Activated naive CD8-positive, alpha-beta T cell treated with anti-CD3 and anti-CD28 coated beads, Interleukin-2, amount 50 U/mL, for 16 hours (primary cell): ENCODE data around the gene SLC5A4.

Experiments
- DNase-seq: peaks from one replicate; pipeline ENCODE4 v3.0.0-alpha.2; 2020; ENCODE audit warnings: low read depth, low spot score

Gene SLC5A4

DNA sequence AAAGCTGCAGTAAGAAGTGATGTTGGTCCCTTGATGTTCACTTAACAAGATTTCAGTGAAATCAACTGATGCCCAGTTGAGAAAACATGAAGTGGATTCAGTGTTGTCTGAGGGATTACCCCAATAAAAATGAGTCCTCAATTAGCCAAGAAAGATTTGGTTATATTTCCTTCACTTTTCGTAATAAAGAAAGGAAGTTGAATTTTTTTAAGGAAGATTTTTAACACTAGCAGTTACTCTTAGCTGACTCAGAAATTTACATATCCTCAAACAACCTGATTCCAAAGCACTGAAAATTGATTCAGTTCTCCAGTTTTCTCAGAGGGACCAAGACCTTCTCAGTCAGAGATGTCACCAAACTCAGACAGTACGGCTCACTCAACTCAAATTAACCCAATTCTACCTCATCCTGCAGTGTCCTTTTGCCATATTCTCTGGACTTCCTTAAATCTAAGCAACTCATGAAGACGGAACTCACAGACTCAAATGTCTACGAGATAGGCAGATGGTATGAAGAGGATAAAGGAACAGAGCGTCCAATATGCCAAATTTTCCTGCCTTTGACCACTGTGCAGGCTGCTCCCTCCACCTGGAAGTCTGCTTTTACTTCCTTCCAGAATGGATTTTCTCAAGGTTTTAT lies 22.8 kb downstream of the SLC5A4 start:
- no peak for DNase-seq

DNA sequence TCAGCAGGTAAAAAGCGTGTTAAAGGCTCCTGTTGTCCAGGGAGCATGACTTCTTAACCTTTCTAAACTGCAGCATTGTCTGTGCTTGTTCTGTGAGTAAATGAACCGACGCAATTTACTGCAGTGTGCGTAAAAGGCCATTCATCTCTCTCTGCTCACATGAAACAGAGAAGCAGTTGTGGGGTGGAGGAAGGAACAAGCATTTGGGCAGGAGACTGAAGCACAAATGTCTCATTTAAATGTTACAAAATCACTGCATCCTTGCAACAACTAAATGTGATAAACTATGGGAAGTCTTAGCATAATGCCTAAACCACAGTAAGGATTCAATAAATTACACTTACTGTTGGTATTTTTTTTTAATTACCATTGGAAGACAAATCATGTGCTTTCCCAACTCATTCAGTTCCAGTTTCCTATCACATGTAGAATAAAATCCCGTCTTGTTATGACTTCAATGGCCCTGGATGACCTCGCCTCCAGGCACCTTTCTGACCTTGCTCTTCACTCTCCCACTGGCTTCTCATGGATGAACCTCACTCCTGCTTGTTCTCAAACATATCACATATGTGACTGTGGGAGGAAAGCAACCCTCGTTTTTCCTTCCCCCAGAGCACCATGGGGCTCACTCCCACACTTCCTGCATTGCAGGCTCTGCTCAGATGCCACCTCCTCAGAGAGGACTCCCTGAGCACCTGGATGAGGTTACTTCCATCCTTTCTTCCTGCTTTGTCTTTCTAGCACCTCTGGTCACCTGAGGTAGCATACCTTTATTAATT lies 28.6 kb downstream of the SLC5A4 start:
- no peak for DNase-seq

DNA sequence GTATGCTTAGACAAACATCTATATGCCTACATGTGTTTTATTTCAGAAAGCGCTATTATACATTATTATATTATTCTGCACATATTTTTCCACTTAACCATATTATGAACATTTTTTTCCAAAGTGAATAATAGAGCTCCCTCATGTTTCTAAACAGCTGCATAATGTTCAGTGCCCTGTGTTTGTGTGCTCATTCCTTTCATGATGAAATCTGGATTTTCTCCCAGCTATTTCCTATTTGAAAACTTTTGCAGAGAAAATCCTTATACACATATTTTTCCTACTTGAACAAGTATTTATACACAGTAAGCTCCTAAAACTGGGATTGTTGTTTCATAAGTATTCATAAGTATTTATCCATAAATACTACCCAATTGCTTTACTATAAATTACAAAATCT lies 32.2 kb downstream of the SLC5A4 start:
- DNase-seq, result no peak

DNA sequence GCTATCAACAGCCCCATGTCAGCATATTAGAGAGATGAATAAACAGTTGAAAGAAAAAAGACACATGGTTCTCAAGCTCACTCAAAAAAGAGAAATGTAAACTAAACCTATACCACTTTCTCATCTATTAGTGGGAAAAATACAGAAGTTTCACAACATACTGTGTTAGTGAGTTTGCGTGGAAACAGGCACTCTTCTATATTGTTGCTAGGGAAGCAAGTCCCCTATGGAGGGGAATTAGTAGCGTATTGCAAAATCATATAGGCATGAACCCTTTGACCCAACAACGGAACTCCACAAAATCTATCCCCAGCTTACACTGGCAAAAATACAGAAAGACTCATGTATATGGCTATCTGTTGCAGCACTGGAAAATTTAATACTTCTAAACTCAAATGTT lies 36.1 kb downstream of the SLC5A4 start:
- DNase-seq, result no peak

DNA sequence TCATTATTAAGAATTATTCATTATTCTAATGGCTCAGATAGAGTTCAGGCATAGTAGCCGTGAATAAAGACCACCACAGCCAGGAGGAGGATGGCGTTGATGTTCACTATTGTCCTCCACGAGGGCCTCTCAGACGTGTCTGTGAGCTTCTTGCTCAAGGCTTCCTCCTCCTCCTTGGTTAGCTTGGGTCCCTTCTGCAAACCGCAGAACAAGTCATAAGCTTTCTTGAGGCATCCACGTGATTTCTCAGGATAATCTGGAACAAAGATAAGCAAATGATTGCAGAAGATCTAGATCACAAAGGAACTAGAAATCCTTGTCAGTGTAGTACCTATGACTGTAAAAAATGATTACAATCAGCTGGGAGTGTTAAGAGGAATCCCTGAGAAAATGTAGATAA lies 36.7 kb downstream of the SLC5A4 start:
- no peak for DNase-seq

DNA sequence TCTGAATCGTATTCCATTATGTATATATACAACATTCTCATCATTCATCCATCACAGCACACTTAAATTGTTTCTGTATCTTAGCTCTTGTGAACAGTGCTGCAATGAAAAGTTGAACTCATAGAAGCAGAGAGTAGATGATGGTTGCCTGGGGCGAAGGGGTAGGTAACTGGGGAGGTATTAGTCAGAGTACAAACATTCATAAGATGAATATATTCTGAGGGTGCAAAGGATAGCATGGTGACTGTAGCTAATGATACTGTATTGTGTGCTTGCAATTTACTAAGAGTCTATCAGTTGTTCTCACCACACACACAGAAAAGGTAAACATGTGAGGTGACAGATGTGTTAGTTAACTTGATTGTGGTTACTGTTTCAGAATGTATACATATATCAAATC lies 37.7 kb downstream of the SLC5A4 start:
- DNase-seq, result no peak

DNA sequence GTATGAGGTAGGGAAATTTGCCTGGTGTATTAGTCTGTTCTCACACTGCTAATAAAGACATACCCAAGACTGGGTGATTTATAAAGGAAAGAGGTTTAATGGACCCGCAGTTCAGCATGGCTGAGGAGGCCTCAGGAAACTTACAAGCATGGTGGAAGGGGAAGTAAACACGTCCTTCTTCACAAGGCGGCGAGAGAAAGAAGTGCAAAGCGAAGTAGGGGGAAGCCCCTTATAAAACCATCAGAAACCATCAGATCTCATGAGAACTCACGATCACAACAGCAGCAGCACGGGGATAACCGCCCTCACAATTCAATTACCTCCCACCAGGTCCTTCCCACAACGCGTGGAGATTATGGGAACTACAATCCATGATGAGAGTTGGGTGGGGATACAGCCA lies 38.2 kb downstream of the SLC5A4 start:
- no peak for DNase-seq

DNA sequence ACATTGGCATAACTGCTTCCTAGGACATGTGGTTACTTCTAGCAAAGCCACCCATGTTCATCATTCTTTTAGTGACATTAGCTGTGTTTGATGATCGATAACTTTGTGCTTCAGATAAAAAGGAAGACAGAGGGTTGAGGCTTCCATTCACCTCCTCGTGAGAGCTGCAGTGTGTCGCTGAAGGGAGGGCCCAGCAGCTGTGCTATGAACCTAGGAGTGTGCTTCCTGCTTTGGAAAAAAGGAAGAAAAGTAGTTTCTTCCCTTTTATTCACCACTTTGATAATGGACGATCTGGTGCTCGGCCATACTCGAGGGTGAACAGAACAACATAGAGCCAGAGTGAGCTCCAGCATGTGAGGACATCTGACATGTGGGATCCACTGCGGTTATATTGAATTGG lies 44.1 kb downstream of the SLC5A4 start:
- DNase-seq, result no peak

DNA sequence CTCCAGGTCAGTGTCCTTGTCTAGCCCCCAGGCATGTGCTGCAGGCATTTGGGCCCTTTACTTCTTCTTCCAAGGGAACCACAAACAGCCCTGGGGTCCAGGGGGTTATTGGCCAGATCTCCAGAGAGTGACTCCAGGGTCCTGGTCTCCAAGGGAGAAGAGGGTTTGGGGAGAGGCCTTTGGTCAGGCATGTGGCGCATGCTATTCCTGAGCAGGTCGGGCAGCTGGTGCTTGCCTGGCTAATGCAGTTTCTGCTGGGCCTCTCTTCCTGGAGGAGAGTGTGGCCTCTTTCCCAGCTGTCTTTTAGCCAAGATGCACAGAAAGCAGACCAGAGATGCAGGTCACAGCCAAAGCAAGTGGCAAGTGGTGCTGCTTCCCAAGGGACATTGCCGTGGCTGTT lies 46.5 kb downstream of the SLC5A4 start:
- DNase-seq, result no peak

DNA sequence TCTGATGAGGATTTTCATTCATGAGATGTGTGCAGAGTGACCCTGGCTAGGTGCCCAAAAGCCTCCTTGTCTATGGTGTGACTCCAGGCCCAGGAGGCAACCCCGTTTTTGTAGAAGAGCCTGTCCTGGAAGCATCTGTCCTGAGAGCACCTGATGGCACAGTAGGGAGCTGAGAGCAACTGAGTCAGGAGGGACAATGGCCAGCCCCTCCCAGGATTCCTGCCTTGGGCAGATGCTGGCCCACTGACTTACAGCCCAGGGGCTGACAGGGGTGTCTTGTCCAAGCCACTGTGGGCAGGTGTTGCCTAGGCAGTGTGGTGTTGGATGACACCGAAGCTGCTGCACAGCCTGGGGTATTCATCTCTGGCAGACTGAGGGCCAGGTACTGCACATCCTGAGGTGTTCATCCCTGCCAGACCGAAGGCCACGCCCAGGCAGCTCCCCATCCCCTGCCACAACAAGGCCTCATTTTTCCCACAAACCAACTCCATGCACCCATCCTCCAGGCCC lies 47.1 kb downstream of the SLC5A4 start:
- no peak for DNase-seq

DNA sequence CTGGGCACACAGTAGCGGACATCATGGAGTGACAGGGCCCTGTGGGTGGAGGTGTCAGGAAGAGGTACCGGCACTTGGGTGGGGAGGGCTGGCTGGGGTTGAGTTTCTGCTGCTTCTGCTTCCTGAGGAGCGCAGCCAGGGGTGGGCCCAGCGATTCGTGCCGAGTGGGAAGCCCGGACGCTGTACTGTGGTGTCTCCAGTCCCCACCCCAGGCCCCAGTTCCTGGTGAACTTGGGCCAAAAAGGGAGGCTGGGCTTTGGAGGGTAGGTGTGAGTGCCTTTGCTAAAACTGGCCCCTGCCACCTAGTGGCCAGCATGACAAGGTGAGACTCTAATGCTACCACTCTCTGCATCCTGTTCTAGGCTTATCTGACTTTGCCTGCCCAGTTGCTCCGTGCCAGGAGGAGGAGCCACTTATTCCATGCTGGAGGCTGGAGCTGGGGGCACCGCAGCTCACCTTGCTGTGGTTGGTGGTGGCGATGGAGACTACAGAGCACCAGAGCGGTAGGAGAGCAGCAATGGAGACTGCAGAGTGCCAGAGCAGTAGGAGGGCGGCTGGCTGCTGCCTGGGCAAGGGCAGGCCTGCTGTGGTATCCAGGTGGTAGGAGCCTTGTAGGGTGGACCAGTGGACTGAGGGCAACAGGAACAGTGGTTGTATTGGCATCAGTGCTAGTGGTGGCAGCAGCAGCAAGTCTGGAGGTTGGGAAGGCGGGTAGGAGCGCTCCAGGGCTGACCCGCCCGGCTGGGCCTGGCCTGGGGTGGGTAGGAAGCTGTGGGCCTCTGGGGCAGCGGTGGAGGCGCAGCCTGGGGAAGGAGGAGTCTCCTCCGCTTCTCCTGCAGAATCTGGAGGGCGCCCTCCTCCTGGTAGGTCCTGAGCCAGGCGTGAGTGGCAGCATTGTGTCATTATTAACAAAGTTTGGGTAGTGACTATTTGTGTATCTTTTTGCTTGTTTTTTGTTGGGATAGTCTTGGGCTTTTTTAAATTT lies 48.1 kb downstream of the SLC5A4 start:
- DNase-seq, result no peak

DNA sequence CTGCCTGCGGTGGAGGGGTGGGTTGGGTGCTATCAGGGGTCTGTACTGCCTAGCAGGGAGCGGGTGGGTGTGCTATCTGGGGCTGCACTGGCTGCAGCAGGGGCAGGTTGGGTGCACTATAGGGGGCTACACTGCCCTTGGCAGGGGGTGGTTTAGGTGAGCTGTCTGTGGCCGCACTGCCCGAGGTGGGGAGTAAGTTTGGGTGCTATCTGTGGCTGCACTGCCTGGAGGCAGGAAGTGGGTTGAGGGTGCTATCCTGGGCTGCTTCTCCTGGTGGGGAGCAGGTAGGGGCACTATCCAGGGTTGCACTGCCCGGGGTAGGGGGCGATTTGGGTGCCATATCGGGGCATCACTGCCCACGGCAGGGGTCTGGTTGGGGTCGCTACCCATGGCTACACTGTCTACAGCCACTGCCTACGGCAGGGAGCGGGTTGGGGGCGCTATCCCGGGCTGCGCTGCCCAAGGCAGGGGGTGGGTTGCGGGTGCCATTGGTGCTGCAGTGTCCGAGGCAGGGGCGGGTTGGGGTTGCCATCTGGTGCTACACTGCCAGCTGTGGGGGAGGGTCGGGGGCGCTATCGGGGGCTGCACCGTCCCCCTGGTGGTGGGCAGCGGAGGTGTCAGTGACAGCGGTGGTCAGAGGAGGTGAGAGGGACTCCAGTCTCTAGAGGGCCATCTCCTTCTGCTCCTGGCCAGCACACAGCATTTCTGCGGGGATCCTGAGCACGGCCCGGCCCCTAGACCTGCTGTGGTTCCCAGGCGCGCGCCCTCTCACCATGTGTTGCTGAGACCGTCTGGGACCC lies 49.0 kb downstream of the SLC5A4 start:
- no peak for DNase-seq

DNA sequence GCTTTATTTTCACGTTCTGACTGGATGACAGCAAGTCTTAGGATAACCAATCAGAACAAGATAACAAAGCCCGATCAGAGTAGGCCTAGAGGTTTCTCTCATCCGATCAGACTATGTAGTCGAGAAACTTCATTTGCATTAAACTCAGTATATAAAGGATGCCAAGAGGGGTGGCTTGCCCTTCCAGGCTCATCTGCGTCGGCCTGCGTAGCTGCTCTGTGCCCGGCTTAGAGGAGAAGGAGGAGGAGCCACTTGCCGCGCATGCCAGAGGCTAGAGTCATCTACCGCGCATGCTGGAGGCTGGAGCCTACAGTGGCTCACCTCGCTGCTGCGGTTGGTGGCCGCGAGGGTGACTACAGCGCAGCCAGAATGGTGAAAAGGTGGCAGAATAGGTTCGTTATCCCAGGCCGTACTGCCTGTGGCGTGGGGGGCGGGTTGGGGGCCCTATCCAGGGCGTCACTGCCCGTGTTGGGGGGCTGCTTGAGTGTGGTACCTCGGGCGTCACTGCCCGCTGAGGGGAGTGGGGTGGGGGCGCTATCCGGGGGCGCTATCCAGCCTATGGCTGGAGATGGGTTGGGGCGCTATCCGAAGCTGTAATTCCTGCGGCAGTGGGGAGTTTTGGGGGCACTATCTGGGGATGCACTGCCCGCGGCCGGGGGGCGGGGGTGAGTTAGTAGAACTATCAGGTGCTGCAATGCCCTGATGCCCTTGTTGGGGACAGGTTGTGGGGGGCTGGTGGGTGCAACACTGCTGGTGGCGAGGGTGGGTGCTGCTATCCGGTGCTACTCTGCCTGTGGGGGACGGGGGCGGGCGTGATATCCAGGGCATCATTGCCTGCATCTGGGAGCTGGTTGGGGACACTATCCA lies 50.1 kb downstream of the SLC5A4 start, which contains the start of gene RFPL2:
Gene RFPL2, minus strand, starts transcription at position 218 of the 867 bp plus-strand sequence. CDS start 2,622 bp downstream, outside the sequence.
- no peak for DNase-seq

DNA sequence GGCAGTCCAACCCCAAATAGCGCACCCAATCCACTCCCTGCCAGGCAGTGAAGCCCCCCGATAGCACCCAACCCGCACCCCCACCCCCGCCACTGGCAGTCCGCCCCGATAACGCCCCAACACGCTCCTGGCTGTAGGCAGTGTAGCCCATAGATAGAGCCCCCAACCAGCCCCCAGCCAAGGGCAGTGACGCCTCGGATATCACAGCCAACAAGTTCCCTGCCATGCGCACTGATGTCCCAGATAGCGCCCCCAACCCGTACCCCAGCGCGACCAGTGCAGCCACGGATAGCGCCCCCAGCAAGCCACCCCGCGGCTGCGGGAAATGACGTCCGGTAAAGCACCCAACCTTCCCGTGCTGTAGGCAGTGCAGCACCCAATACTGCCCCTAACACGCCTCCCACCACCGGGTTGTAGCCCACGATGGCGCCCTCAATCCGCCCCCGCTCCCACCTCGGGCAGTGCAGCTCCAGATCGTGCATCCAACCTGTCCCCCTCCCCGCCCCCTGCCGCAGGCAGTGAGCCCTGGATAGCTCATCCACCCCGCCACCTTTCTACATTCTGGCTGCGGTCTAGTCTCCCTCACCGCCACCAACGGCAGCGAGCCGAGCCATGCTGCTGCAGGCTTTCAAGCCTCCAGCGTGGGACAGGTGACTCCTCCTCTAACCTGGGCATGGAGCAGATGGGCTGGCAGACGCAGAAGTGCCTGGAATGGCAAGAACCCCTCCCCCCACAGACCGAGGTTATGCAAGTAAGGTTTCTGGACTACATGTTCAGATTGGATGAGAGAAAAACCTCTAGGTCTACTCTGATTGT lies 50.9 kb downstream of the SLC5A4 start:
- no peak for DNase-seq

DNA sequence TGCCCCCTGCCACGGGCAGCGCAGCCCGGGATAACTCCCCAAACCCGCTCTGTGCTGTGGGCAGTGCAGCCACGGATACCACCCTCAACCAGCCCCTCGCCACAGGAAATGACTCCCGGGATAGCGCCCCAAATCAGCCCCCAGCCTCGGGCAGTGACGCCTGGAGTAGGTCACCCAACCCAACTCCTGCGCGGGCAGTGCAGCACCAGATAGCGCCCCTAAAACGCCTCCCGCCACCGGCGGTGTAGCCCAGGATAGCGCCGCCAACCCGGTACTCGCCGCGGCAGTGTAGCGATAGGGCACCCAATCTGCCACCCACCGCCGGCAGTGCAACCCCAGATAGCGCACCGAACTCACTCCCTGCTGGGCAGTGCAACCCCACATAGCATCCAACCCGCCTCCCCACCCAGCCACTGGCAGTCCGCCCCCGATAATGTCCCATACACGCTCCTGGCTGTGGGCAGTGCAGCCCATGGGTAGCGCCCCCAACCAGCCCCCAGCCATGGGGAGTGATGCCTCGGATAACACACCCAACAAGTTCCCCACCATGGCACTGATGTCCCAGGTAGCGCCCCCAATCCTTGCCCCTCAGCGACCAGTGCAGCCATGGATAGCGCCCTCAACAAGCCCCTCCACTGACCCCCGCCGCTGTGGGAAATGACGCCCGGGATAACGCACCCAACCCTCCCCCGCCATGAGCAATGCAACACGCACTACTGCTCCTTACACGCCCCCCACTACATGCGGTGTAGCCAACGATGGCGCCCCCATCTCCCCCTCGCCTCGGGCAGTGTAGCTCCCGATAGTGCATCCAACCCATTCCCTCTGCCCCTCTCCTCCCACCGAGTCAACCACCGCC lies 51.7 kb downstream of the SLC5A4 start:
- no peak for DNase-seq

DNA sequence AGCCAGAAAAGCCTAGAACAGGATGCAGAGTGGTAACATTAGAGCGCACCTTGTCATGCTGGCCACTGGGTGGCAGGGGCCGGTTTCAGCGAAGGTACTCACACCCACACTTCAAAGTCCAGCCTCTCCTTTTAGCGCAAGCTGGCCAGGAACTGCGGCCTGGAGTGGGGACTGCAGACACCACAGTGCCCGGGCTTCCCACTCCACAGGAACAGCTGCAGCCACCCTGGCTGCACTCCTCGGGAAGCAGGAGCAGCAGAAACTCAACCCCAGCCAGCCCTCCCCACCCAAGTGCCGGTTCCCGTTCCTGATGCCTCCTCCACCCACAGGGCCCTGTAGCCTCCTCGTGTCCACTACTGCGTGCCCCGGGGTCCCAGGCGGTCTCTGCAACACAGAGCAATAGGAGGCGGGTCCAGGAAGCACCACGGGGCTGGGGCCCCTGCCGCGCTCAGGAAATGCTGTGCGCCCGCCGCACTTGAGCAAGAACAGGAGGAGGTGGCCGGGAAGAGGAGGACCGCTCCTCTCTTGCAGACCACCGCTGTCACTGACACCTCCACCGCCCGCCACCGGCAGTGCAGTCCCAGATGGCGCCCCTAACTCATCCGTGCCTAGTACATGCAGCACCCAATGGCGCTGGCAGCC lies 52.5 kb downstream of the SLC5A4 start:
- no peak for DNase-seq

DNA sequence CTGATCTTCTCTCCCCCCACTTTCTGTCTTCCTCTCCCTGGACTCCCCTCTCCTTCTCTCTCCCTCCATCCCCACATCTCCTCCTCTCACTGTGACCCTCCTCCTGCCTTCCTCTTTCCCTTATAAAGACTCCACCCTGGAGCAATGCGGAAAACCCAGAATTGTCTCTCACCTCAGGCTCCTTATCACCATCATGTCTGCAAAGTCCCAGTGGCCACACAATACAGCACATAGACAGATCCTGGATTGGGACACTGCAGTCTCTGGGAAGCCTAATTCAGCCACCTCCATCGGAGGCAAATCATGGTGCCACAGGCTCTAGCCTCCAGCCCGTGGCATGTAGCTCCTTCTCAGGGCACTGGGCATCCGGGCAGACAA lies 53.0 kb downstream of the SLC5A4 start:
- DNase-seq, result no peak

DNA sequence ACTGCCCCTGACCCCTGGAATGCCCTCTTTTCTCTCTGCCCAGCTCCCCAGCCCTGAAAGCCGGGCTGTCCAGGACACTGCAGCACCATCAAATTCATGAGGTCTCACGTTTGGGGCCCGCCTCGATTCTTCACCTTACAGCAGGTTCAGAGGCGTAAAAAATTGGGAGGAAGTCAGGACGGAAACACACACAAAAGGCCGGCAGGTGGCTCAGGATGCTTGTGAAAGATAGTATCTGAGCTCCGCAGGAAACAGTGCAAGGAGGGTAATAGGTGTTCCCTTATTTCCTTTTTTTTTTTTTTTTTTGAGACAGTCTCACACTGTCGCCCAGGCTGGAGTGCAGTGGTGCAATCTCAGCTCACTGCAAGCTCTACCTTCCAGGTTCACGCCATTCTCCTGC lies 54.4 kb downstream of the SLC5A4 start:
- DNase-seq, result no peak
